Spinal cord (tissue), 10 donors: ENCODE results near the gene C4BPA. TPM values are rescaled to one million over a fixed set of nuclear protein-coding genes. Genes with fewer than 3 reads are reported as not detected.

Experiments used
- DNase-seq, 6 donors: peaks; one replicate each; pipeline versions ENCODE4 v3.0.0 to v3.0.0-alpha.2; 2013 to 2015; ENCODE audit warnings: low spot score in 6 of 6, low read depth in 4 of 6
- H3K27ac ChIP-seq: one replicate; pipeline ENCODE4 v1.5.1; 2013; ENCODE audit warnings: low read depth, low read length, control low read depth
- H3K27me3 ChIP-seq: one replicate; pipeline ENCODE4 v1.6.1; 2013; ENCODE audit warnings: low read length; ENCODE audit not compliant: control insufficient read depth, insufficient read depth
- H3K36me3 ChIP-seq: one replicate; pipeline ENCODE4 v1.6.1; 2013; ENCODE audit warnings: low read length; ENCODE audit not compliant: control insufficient read depth, insufficient read depth
- H3K4me1 ChIP-seq: one replicate; pipeline ENCODE4 v1.6.1; 2013; ENCODE audit warnings: low read length; ENCODE audit not compliant: control insufficient read depth, insufficient read depth
- H3K4me3 ChIP-seq: one replicate; pipeline ENCODE4 v1.5.1; 2013; ENCODE audit warnings: low read depth, low read length, control low read depth
- H3K9me3 ChIP-seq: one replicate; pipeline ENCODE4 v1.6.1; 2013; ENCODE audit warnings: low read length; ENCODE audit not compliant: control insufficient read depth, insufficient read depth
- WGBS: methylation state at CpG from one replicate; pipeline ENCODE4 v1.1.5; 2013; ENCODE audit warnings: missing lambda C conversion rate; ENCODE audit not compliant: insufficient coverage; 5-methylcytosine and 5-hydroxymethylcytosine counted together
- polyA plus RNA-seq, 2 donors: library from polyadenylated mRNA; unstranded; fragments of 120-200 nt; gene quantifications; one replicate each; pipeline ENCODE4 v1.2.1, GENCODE V29; 2013; ENCODE audit not compliant: insufficient read length in 2 of 2
- total RNA-seq, 2 donors: library from RNA; depleted of rRNA in 1 of 2; stranded (reverse); fragments of 120-200 nt in 1 of 2; fragments of >200 nt in 1 of 2; gene quantifications; one replicate each; pipeline versions ENCODE4 v1.2.3 to v1.2.4, GENCODE V29; 2013 to 2014
- donor health status: healthy.

C4BPA gene
- total and polyA plus RNA-seq, 4 donors: 0.11 to 0.50 (median 0.20) TPM; not detected in 1

- Histone ChIP-seq H3K9me3 (no peaks in the 10 kb centered on the region), H3K27me3 (no peaks in the 10 kb centered on the region), H3K4me3 (no peak overlapping the region), H3K27ac (no peak overlapping the region), H3K36me3 (no peaks in the 10 kb centered on the region), H3K4me1 (no peaks in the 10 kb centered on the region)
- WGBS: 3% methylated on average over 6 of the region's 8 CpGs
- DNase-seq: peak; percentile 17 to 88 (median 35)
Measured at GRCh38 chr1:207084701-207085180, 19.3 kb upstream of the C4BPA start.

DNA sequence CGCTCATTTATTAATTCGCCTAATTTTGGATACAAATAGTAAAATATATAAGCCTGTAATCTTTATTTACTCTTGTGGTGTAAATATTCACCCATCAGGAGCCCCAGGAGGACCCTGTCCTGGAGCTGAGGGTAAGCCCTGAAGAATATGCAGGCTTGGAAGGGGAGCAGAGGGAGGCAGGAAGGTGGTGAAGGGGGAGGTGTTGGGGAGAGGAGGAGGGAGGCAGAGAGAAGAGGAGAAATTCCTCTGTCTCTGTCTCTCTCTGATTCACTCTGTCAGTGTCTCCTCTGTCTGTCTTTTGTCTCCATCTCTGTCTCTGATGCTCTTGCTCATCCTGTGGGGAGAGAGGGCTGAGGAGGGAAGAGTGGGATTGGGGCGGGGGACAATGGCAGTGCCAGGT is 18.1 kb upstream of the C4BPA start:
- whole genome bisulfite sequencing: no CpG with 5 or more reads among the region's 3 CpGs
- no peaks in the 10 kb centered on the region for H3K9me3 ChIP-seq
- no peak overlapping the region for H3K27ac ChIP-seq
- no peak overlapping the region for H3K4me3 ChIP-seq
- H3K36me3 ChIP-seq: no peaks in the 10 kb centered on the region
- H3K4me1 ChIP-seq: no peaks in the 10 kb centered on the region
- no peaks in the 10 kb centered on the region for H3K27me3 ChIP-seq
- no peak for DNase-seq

GRCh38 chr1:207088161-207088560 is 15.9 kb upstream of the C4BPA start:
- no peak for DNase-seq
- H3K36me3 ChIP-seq: no peaks in the 10 kb centered on the region
- no peaks in the 10 kb centered on the region for H3K9me3 ChIP-seq
- H3K4me3 ChIP-seq: no peak overlapping the region
- no CpG with 5 or more reads among the region's 2 CpGs for WGBS
- H3K27me3 ChIP-seq: no peaks in the 10 kb centered on the region
- no peaks in the 10 kb centered on the region for H3K4me1 ChIP-seq
- H3K27ac ChIP-seq: no peak overlapping the region

- Histone ChIP-seq H3K4me1 (no peaks in the 10 kb centered on the region), H3K27ac (no peak within 1 kb of the TSS)
- WGBS: 95% methylated on average over 7 of the region's 9 CpGs
Measured at GRCh38 chr1:207088701-207089626, 15.1 kb upstream of the C4BPA start, which contains the start of gene C4BPB. C4BPB (plus strand) TSS chr1:207088860; CDS start chr1:207089532, 672 bp downstream.

GRCh38 chr1:207089627-207090355 is 14.2 kb upstream of the C4BPA start:
- no peak for DNase-seq
- H3K36me3 ChIP-seq: no peaks in the 10 kb centered on the region
- H3K27me3 ChIP-seq: no peaks in the 10 kb centered on the region
- H3K4me1 ChIP-seq: no peaks in the 10 kb centered on the region
- no peak overlapping the region for H3K27ac ChIP-seq
- 95% methylated on average over 16 of the region's 17 CpGs for WGBS
- no peaks in the 10 kb centered on the region for H3K9me3 ChIP-seq
- no peak overlapping the region for H3K4me3 ChIP-seq

More at GRCh38 chr1:207088701-207089626, 15.1 kb upstream of the C4BPA start, which contains the start of gene C4BPB:
- H3K27me3 ChIP-seq: no peaks in the 10 kb centered on the region
- no peak for DNase-seq
- no peaks in the 10 kb centered on the region for H3K9me3 ChIP-seq
- H3K36me3 ChIP-seq: no peaks in the 10 kb centered on the region
- no peak within 1 kb of the TSS for H3K4me3 ChIP-seq

- WGBS: 84% methylated on average over 2 of the region's 4 CpGs
- H3K9me3 ChIP-seq: no peaks in the 10 kb centered on the region
- no peak for DNase-seq
Measured at GRCh38 chr1:207091200-207091908, 12.7 kb upstream of the C4BPA start.

DNA sequence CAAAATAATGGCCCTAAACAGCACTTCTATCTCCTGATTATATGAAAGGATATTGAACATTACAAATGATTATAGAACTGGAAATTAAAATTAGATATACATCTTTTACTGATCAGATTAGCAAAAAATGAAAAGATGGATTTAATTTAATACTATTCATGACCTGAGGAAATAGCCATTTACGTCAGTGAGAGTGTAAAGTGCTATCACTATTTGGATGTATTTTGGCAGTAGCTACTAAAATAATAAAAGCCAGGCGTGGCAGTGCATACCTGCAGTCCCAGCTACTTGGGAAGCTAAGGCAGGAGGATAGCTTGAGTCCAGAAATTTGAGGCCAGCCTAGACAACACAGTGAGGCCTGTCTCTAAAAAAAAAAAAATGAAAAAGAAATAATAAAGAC is 10.1 kb upstream of the C4BPA start:
- DNase-seq: no peak
- H3K27me3 ChIP-seq: no peaks in the 10 kb centered on the region
- no peaks in the 10 kb centered on the region for H3K4me1 ChIP-seq
- no peak overlapping the region for H3K4me3 ChIP-seq
- no peak overlapping the region for H3K27ac ChIP-seq
- no peaks in the 10 kb centered on the region for H3K36me3 ChIP-seq
- WGBS: 0% methylated on average over 1 of the region's 2 CpGs
- H3K9me3 ChIP-seq: no peaks in the 10 kb centered on the region

More at GRCh38 chr1:207091200-207091908, 12.7 kb upstream of the C4BPA start:
- H3K27ac ChIP-seq: no peak overlapping the region
- no peaks in the 10 kb centered on the region for H3K4me1 ChIP-seq
- H3K27me3 ChIP-seq: no peaks in the 10 kb centered on the region
- H3K36me3 ChIP-seq: no peaks in the 10 kb centered on the region
- no peak overlapping the region for H3K4me3 ChIP-seq

DNA sequence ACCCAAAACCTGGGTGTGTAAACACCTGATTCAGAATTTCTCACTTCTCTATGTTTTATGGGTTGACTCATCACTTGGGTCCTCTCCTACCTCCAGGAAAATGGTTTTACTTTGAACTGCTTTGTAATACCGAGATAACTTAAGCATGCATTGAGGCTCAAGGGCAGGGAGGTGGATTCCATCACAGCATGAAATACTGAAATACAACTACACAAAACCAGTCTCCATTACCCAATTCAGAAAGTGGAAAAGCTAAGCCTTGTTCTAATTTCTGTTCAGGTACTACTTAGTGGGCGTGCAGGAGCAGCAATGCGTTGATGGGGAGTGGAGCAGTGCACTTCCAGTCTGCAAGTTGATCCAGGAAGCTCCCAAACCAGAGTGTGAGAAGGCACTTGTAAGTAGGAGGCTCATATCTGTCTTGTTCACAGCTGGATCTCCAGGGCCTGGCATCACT is 6.1 kb upstream of the C4BPA start:
- no peak for DNase-seq
- H3K27me3 ChIP-seq: no peaks in the 10 kb centered on the region
- no peak overlapping the region for H3K27ac ChIP-seq
- H3K9me3 ChIP-seq: no peaks in the 10 kb centered on the region
- WGBS: 93% methylated on average over 3 of the region's 3 CpGs
- no peak overlapping the region for H3K4me3 ChIP-seq
- H3K36me3 ChIP-seq: no peaks in the 10 kb centered on the region
- H3K4me1 ChIP-seq: no peaks in the 10 kb centered on the region

DNA sequence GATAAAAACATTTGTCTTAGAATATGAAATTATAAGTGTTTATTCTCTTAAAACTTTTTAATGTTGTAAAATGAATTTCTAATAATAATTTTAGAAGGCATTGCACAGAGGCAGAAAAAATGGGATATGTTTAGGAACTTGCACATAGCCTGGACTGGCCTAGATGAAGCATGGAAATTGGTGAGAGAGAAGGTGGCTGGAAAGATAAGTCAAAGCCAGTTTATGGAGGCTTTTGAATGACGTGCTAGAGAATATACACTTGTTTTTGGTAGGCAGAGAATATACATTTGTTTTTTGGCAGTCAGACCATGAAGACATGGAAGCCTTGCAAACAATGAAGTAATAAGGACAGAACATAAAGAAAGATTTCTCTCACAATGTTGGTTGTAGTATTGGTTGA is 2.3 kb upstream of the C4BPA start:
- WGBS: 100% methylated on average over 1 of the region's 1 CpG

More for the DNA sequence above, 2.3 kb upstream of the C4BPA start:
- Histone ChIP-seq H3K36me3 (no peaks in the 10 kb centered on the region), H3K27ac (no peak overlapping the region), H3K9me3 (no peaks in the 10 kb centered on the region), H3K27me3 (no peaks in the 10 kb centered on the region), H3K4me1 (no peaks in the 10 kb centered on the region), H3K4me3 (no peak overlapping the region)
- no peak for DNase-seq
